Measurements from ENCODE around the gene SCN11A.

The SCN11A gene

GRCh38 chr3:39022286-39022630 is 29.5 kb downstream of the SCN11A start:
- no peaks in the 10 kb centered on the region for H3K4me1 ChIP-seq (ENCODE audit: control insufficient read depth, low read depth, low read length)
- no peaks in the 10 kb centered on the region for H3K27me3 ChIP-seq (ENCODE audit: control insufficient read depth, insufficient read depth, low read length)
- H3K4me3 ChIP-seq (ENCODE audit: low read length): no peak overlapping the region
- H3K36me3 ChIP-seq (ENCODE audit: control insufficient read depth, low read depth, low read length): no peaks in the 10 kb centered on the region
- H3K9ac ChIP-seq (ENCODE audit: low read length): no peak overlapping the region
- H3K27ac ChIP-seq (ENCODE audit: low read length): no peak overlapping the region
- H3K9me3 ChIP-seq (ENCODE audit: control insufficient read depth, low read depth, low read length): no peaks in the 10 kb centered on the region

DNA sequence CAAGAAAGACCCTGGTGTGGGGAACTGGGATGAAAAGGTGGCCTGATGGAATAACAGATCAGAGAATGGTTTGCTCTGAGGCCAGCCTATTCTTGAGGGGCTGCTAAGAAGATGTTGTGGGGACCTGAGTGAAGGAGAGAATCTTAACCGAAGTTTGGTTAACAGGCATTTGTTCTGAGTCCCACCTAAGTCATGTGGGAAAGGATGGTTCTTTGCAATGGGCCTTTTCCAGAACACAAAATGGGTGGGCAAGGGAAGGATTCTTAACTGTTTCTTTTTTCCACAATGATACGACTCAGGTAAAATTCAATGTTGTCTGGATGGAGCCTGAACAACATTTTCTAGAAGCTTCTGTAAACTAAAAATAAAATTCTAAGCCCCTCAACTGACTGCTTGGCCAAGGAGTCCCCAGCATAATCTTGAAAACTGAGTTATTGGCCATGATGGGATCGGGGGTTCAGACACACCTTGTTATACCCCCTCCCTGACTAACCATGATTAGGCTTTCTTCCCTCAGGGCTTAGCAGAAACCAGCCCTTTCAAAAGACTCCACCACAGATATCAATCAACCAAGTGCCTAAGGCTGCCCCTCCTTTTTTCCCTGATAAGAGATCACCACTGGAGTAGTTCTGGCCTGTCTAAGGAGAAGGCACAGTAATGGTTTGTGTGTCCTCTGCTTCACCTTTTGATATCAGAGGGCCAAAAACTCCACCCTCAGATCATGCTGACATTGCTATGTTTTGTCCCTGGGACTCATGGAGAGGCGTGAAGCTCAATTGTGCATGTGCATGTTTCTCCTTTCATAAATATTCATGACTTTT is 30.1 kb downstream of the SCN11A start:
- Histone ChIP-seq H3K9me3 (ENCODE audit: control insufficient read depth, low read depth, low read length) (no peaks in the 10 kb centered on the region), H3K27me3 (ENCODE audit: control insufficient read depth, insufficient read depth, low read length) (no peaks in the 10 kb centered on the region), H3K27ac (ENCODE audit: low read length) (no peak overlapping the region), H3K9ac (ENCODE audit: low read length) (no peak overlapping the region), H3K4me3 (ENCODE audit: low read length) (no peak overlapping the region), H3K36me3 (ENCODE audit: control insufficient read depth, low read depth, low read length) (no peaks in the 10 kb centered on the region), H3K4me1 (ENCODE audit: control insufficient read depth, low read depth, low read length) (no peaks in the 10 kb centered on the region)

DNA sequence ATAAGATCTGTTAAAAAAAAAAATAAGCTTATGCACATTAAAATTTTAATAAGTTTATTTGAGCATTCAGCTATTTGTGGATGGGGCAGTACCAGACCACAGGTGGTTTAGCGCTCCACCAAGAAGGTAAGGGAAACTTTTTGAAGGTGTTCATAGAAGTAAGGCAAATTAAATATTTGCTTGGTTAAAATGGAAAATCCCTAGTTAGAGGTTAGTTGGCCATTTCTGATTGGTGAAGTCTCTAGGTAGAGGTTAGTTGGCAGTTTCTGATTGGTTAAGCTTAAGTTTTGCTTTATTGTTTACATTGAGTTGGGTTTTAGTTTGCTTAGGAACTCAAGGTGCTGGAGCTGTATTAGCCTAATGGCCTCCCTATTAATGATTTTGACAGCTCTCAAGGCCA is 30.7 kb downstream of the SCN11A start:
- Histone ChIP-seq H3K27me3 (ENCODE audit: control insufficient read depth, insufficient read depth, low read length) (no peaks in the 10 kb centered on the region), H3K4me1 (ENCODE audit: control insufficient read depth, low read depth, low read length) (no peaks in the 10 kb centered on the region), H3K27ac (ENCODE audit: low read length) (no peak overlapping the region), H3K9ac (ENCODE audit: low read length) (no peak overlapping the region), H3K4me3 (ENCODE audit: low read length) (no peak overlapping the region), H3K9me3 (ENCODE audit: control insufficient read depth, low read depth, low read length) (no peaks in the 10 kb centered on the region), H3K36me3 (ENCODE audit: control insufficient read depth, low read depth, low read length) (no peaks in the 10 kb centered on the region)

- no peak overlapping the region for H3K4me3 ChIP-seq (ENCODE audit: low read length)
- no peak overlapping the region for H3K9ac ChIP-seq (ENCODE audit: low read length)
- no peak overlapping the region for H3K27ac ChIP-seq (ENCODE audit: low read length)
- no peaks in the 10 kb centered on the region for H3K4me1 ChIP-seq (ENCODE audit: control insufficient read depth, low read depth, low read length)
- no peaks in the 10 kb centered on the region for H3K36me3 ChIP-seq (ENCODE audit: control insufficient read depth, low read depth, low read length)
- no peaks in the 10 kb centered on the region for H3K9me3 ChIP-seq (ENCODE audit: control insufficient read depth, low read depth, low read length)
- H3K27me3 ChIP-seq (ENCODE audit: control insufficient read depth, insufficient read depth, low read length): no peaks in the 10 kb centered on the region
Measured at GRCh38 chr3:39019299-39019698, 32.4 kb downstream of the SCN11A start.

- H3K4me1 ChIP-seq (ENCODE audit: control insufficient read depth, low read depth, low read length): peaks cover 8% of the 10 kb centered on the region
- no peaks in the 10 kb centered on the region for H3K9me3 ChIP-seq (ENCODE audit: control insufficient read depth, low read depth, low read length)
- no peaks in the 10 kb centered on the region for H3K27me3 ChIP-seq (ENCODE audit: control insufficient read depth, insufficient read depth, low read length)
- no peaks in the 10 kb centered on the region for H3K36me3 ChIP-seq (ENCODE audit: control insufficient read depth, low read depth, low read length)
- H3K27ac ChIP-seq (ENCODE audit: low read length): no peak overlapping the region
- H3K9ac ChIP-seq (ENCODE audit: low read length): no peak overlapping the region
- H3K4me3 ChIP-seq (ENCODE audit: low read length): no peak overlapping the region
Measured at GRCh38 chr3:39015418-39015817, 36.3 kb downstream of the SCN11A start.

DNA sequence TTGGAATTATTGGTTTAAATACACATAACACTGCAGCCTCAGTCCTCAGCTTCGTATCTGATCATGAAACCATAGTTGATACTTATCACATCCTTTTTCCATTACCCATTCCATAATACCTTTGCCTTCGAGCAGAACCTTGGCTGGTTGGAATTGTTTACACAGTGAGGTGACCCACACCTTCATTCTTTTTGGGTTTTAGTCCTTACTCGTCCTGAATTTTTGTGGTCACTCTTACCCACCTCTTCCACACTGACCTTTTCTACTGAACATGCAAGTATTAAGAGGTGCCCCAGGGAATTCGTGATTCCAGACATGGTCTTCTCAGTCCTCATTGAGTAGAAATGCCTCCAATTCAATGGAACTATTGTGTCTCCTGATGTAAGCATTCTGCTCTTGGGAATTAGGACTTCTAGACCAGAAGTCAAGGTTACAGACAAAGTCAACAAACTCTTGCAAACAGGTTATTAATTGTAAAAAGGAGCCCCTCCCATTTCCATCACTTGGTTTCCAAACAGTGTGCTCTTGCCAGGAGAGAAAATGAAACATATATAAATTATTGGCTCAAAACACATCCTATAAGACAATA is 37.7 kb downstream of the SCN11A start:
- Histone ChIP-seq H3K27me3 (ENCODE audit: control insufficient read depth, insufficient read depth, low read length) (no peaks in the 10 kb centered on the region), H3K36me3 (ENCODE audit: control insufficient read depth, low read depth, low read length) (no peaks in the 10 kb centered on the region), H3K9ac (ENCODE audit: low read length) (no peak overlapping the region), H3K27ac (ENCODE audit: low read length) (no peak overlapping the region), H3K4me3 (ENCODE audit: low read length) (no peak overlapping the region), H3K9me3 (ENCODE audit: control insufficient read depth, low read depth, low read length) (no peaks in the 10 kb centered on the region), H3K4me1 (ENCODE audit: control insufficient read depth, low read depth, low read length) (peaks cover 8% of the 10 kb centered on the region)

DNA sequence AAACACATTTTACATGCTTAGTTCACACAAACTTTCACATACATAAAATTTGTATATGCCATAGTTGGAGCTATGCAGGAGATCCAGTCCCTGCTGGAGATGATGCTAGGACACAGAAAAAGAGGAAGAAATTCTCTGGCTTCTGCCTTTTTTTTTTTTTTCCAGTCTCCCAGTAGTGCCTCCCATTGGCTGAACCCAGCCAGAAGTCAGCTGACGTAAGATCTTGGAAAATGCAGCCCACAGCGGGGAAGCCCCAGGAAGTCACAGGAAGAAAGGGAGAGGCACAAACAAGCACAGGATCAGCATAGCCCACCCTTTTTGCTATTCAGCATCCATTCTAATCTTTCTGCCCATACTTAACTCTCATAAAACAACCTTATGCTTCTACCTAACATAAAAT is 38.5 kb downstream of the SCN11A start:
- Histone ChIP-seq H3K9ac (ENCODE audit: low read length) (no peak overlapping the region), H3K27me3 (ENCODE audit: control insufficient read depth, insufficient read depth, low read length) (no peaks in the 10 kb centered on the region)

DNA sequence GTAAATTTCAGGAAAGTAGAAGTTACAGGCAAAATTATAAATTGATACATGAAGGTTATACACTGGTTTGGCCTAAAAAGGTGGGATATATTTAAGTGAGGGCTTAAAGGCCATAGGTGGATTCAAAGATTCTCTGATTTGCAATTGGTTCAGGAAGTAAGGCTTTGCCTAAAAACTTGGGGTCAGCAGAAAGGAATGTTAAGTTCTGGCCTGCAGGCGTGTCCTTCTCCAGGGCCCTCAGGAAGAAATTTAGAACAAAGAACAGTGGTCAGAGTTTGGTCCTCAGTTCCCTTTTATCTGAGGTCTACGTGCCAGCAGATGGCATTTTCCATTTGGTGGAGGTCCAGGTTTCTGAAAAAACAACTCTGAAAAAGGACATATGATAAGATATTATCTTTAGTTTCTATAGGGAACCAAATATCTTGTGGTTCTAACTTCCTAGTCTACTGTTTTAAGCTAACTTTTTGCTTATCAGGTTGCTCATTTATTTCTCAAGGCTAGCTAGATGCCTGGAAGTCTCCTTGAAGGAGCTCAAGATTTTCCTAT is 40.5 kb downstream of the SCN11A start:
- Histone ChIP-seq H3K27ac (ENCODE audit: low read length) (no peak overlapping the region), H3K27me3 (ENCODE audit: control insufficient read depth, insufficient read depth, low read length) (no peaks in the 10 kb centered on the region), H3K4me1 (ENCODE audit: control insufficient read depth, low read depth, low read length) (peaks cover 8% of the 10 kb centered on the region), H3K9me3 (ENCODE audit: control insufficient read depth, low read depth, low read length) (no peaks in the 10 kb centered on the region), H3K36me3 (ENCODE audit: control insufficient read depth, low read depth, low read length) (no peaks in the 10 kb centered on the region), H3K9ac (ENCODE audit: low read length) (no peak overlapping the region), H3K4me3 (ENCODE audit: low read length) (no peak overlapping the region)

More for the DNA sequence above, 38.5 kb downstream of the SCN11A start:
- Histone ChIP-seq H3K4me3 (ENCODE audit: low read length) (no peak overlapping the region), H3K27ac (ENCODE audit: low read length) (no peak overlapping the region), H3K9me3 (ENCODE audit: control insufficient read depth, low read depth, low read length) (no peaks in the 10 kb centered on the region), H3K4me1 (ENCODE audit: control insufficient read depth, low read depth, low read length) (peaks cover 8% of the 10 kb centered on the region), H3K36me3 (ENCODE audit: control insufficient read depth, low read depth, low read length) (no peaks in the 10 kb centered on the region)

DNA sequence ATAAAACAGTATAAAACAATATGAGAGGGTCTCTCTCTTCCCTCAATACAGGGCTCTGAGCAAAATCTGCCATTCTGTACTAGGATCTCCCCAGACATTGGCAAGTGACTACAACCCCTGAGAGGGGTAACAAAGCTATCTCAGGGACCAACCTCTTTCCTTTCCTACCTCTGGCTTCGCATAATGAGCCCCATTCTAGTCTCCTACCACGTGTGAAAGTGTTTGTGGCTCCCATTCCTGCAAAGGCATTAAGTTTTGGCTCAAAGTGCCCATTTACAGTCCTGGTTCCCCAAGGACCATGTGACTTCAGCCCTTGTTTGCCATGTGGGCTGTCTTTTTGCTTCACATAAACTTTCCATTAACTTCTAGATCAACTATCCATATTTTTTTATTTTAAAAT is 46.4 kb downstream of the SCN11A start:
- Histone ChIP-seq H3K36me3 (ENCODE audit: control insufficient read depth, low read depth, low read length) (no peaks in the 10 kb centered on the region), H3K9ac (ENCODE audit: low read length) (no peak overlapping the region), H3K9me3 (ENCODE audit: control insufficient read depth, low read depth, low read length) (no peaks in the 10 kb centered on the region)

More for the DNA sequence above, 46.4 kb downstream of the SCN11A start:
- Histone ChIP-seq H3K27me3 (ENCODE audit: control insufficient read depth, insufficient read depth, low read length) (no peaks in the 10 kb centered on the region), H3K27ac (ENCODE audit: low read length) (no peak overlapping the region), H3K4me3 (ENCODE audit: low read length) (no peak overlapping the region), H3K4me1 (ENCODE audit: control insufficient read depth, low read depth, low read length) (no peaks in the 10 kb centered on the region)
